ENCODE measurements around the gene FGD2.

GRCh38 chr6:37041521-37041920, 36.1 kb downstream of the FGD2 start:
- TF ChIP-seq CTCF (IDR thresholded peaks at IDR 0.05; ENCODE audit: low read length) (no peak), EZH2 (IDR thresholded peaks at IDR 0.05; ENCODE audit: borderline replicate concordance, low read length) (no peak)

Data from OCI-LY1 (cell line).